AG08395 (cell line): ENCODE results near the gene ARID1B.

ENCODE experiments used
- DNase-seq: peaks from one replicate; pipeline ENCODE4 v3.0.0; 2012; ENCODE audit warnings: mixed read lengths, low spot score

Gene ARID1B

GRCh38 chr6:157213426-157213825 is 436.2 kb downstream of the ARID1B start:
- DNase-seq, result no peak

- no peak for DNase-seq
Measured at GRCh38 chr6:157213907-157214565, 436.9 kb downstream of the ARID1B start.

- no peak for DNase-seq
Measured at GRCh38 chr6:157215717-157216116, 438.5 kb downstream of the ARID1B start.

GRCh38 chr6:157216570-157216969 is 439.4 kb downstream of the ARID1B start:
- no peak for DNase-seq

GRCh38 chr6:157217198-157217893 is 440.2 kb downstream of the ARID1B start:
- no peak for DNase-seq

- no peak for DNase-seq
Measured at GRCh38 chr6:157217894-157218370, 440.8 kb downstream of the ARID1B start.

- DNase-seq, result no peak
Measured at GRCh38 chr6:157218371-157219198, 441.4 kb downstream of the ARID1B start.

- DNase-seq, result peak; percentile 17
Measured at GRCh38 chr6:157219201-157220200, 442.3 kb downstream of the ARID1B start.

- no peak for DNase-seq
Measured at GRCh38 chr6:157220485-157220884, 443.3 kb downstream of the ARID1B start.

- peak; percentile 92 for DNase-seq
Measured at GRCh38 chr6:157221049-157221816, 444.1 kb downstream of the ARID1B start.

- DNase-seq, result no peak
Measured at GRCh38 chr6:157221817-157222175, 444.6 kb downstream of the ARID1B start.

GRCh38 chr6:157222201-157222981 is 445.2 kb downstream of the ARID1B start:
- DNase-seq, result no peak

- DNase-seq, result peak; percentile 14
Measured at GRCh38 chr6:157223021-157223430, 445.8 kb downstream of the ARID1B start.

- DNase-seq, result no peak
Measured at GRCh38 chr6:157223511-157223910, 446.3 kb downstream of the ARID1B start.

- DNase-seq, result no peak
Measured at GRCh38 chr6:157224178-157224950, 447.2 kb downstream of the ARID1B start.

- DNase-seq, result no peak
Measured at GRCh38 chr6:157224951-157225574, 447.9 kb downstream of the ARID1B start.

- DNase-seq, result no peak
Measured at GRCh38 chr6:157225575-157225995, 448.4 kb downstream of the ARID1B start.

- DNase-seq, result peak; percentile 74
Measured at GRCh38 chr6:157226026-157226625, 448.9 kb downstream of the ARID1B start.
